PC-9 (cell line): ENCODE measurements around the gene GET3. TPM values are rescaled to one million over a fixed set of nuclear protein-coding genes. Genes with fewer than 3 reads are reported as not detected.

Experiments used
- BruUV-seq: library from RNA; stranded (reverse); fragments of 400-500 nt; replicated peaks from 2 replicates; lab custom pipeline; 2021; lab: Mats Ljungman, UMichigan
- CTCF ChIA-PET: fragments of 300-600 bp; sonication (Branson Sonifier 250); formaldehyde crosslinking; loops from one replicate; lab custom pipeline; 2022; ENCODE audit warnings: antibody characterized with exemption; lab: Charles Lee
- POLR2A ChIA-PET: fragments of 300-600 bp; sonication (Branson Sonifier 250); formaldehyde crosslinking; loops from one replicate; lab custom pipeline; 2022; ENCODE audit warnings: antibody characterized with exemption; ENCODE audit not compliant: unreplicated experiment; lab: Charles Lee
- DNase-seq, 2 experiments: peaks; one replicate each; pipeline versions ENCODE4 v3.0.0 to v3.0.0-alpha.2; 2015 to 2022; ENCODE audit warnings: mixed read lengths in 1 of 2
- H2AFZ ChIP-seq: fragments of 200-600 bp; sonication (generic); 2 replicates; pipeline ENCODE4 v1.8.1; 2017; ENCODE audit warnings: antibody characterized with exemption
- H3F3A ChIP-seq: fragments of 200-600 bp; sonication (generic); 2 replicates; pipeline ENCODE4 v1.8.1; 2017; ENCODE audit warnings: antibody characterized with exemption, mild to moderate bottlenecking, low read depth; ENCODE audit not compliant: insufficient read depth
- H3K27ac ChIP-seq: fragments of 200-600 bp; sonication (generic); 2 replicates; pipeline ENCODE4 v1.6.1; 2016; ENCODE audit warnings: mixed run types
- H3K27me3 ChIP-seq: fragments of 200-600 bp; sonication (generic); 2 replicates; pipeline ENCODE4 v1.6.1; 2016; ENCODE audit warnings: low read depth, mixed run types; ENCODE audit not compliant: insufficient read depth
- H3K36me3 ChIP-seq: fragments of 200-600 bp; sonication (generic); 2 replicates; pipeline ENCODE4 v1.6.1; 2016; ENCODE audit warnings: low read depth, mixed run types
- H3K4me1 ChIP-seq: fragments of 200-600 bp; sonication (generic); replicated peaks from 2 replicates; pipeline ENCODE4 v1.6.1; 2016; ENCODE audit warnings: mixed run types; ENCODE audit not compliant: insufficient read depth
- H3K4me2 ChIP-seq: fragments of 200-600 bp; sonication (generic); 2 replicates; pipeline ENCODE4 v1.6.1; 2017; ENCODE audit warnings: mixed run types
- H3K4me3 ChIP-seq: fragments of 200-600 bp; sonication (generic); 2 replicates; pipeline ENCODE4 v1.6.1; 2016; ENCODE audit warnings: mixed run types
- H3K79me2 ChIP-seq: fragments of 200-600 bp; sonication (generic); 2 replicates; pipeline ENCODE4 v1.6.1; 2017; ENCODE audit warnings: low read depth, mixed run types
- H3K9me2 ChIP-seq: fragments of 200-600 bp; sonication (generic); 2 replicates; pipeline ENCODE4 v1.8.1; 2017; ENCODE audit warnings: mild to moderate bottlenecking; ENCODE audit not compliant: insufficient read depth
- H3K9me3 ChIP-seq: fragments of 200-600 bp; sonication (generic); 2 replicates; pipeline ENCODE4 v1.8.1; 2016; ENCODE audit warnings: low read depth; ENCODE audit not compliant: insufficient read depth
- H4K20me1 ChIP-seq: fragments of 200-600 bp; sonication (generic); 2 replicates; pipeline ENCODE4 v1.8.1; 2017; ENCODE audit not compliant: insufficient read depth
- EZH2 ChIP-seq: fragments of 200-600 bp; sonication (generic); IDR thresholded peaks from 2 replicates; pipeline ENCODE4 v1.8.0; 2017; ENCODE audit warnings: antibody characterized with exemption, low read depth
- intact Hi-C: fragments of 100-400 bp; cut with micrococcal nuclease; formaldehyde crosslinking; loops from one replicate; pipeline ENCODE4 v1.10.0; 2022; ENCODE audit not compliant: unreplicated experiment
- total RNA-seq: library from RNA; stranded (reverse); gene quantifications from 2 replicates; pipeline ENCODE4 v1.2.3, GENCODE V29; 2021
- TF ChIP-seq, protein P1 (sequence below): fragments of 200-600 bp; sonication (generic); conservative IDR thresholded peaks from 2 replicates; pipeline ENCODE4 v1.6.1; 2017; ENCODE audit warnings: mixed run types, antibody characterized with exemption, mild to moderate bottlenecking, moderate library complexity

GET3 gene
- total RNA-seq, 1 experiment from 2014 or later, result 81.9 TPM

DNA sequence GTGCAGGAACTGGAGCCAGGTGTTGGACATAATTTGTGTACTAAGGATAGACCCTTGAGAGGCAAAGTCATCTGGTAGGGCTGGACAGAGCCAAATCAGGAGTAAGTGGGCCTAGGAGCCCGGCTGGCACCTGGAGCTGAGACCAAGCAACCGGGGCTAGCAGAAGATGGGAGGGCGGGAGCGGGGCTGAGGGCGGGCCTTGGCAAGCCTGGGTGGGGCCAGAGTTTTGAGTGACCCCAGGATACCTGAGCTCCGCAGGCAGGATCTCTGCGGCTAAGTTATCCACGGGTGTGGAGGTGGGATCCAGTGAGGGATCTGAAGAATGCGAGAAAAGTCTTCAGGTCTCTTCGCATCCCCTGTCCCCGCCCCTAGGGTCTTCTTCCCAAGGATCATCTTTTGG, 29.9 kb downstream of the GET3 start:
- ChIA-PET CTCF (interaction anchor here (0.6 to 0.7 kb wide), 2 partner anchors 34 to 51 kb away, joined by 4 to 13 read pairs; no protein-coding TSS in a partner anchor), POLR2A (no interaction called here)
- intact Hi-C loops, result loop anchor here (2.0 kb wide), 1 partner anchor 30 kb away; no protein-coding TSS in a partner anchor
- H2AFZ ChIP-seq, result no peak overlapping the region
- BruUV-seq, result no TSS peak
- TF ChIP-seq EZH2, result no peak
- TF ChIP-seq, protein P1, sequence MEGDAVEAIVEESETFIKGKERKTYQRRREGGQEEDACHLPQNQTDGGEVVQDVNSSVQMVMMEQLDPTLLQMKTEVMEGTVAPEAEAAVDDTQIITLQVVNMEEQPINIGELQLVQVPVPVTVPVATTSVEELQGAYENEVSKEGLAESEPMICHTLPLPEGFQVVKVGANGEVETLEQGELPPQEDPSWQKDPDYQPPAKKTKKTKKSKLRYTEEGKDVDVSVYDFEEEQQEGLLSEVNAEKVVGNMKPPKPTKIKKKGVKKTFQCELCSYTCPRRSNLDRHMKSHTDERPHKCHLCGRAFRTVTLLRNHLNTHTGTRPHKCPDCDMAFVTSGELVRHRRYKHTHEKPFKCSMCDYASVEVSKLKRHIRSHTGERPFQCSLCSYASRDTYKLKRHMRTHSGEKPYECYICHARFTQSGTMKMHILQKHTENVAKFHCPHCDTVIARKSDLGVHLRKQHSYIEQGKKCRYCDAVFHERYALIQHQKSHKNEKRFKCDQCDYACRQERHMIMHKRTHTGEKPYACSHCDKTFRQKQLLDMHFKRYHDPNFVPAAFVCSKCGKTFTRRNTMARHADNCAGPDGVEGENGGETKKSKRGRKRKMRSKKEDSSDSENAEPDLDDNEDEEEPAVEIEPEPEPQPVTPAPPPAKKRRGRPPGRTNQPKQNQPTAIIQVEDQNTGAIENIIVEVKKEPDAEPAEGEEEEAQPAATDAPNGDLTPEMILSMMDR, result no peak
- no peak for DNase-seq
- 0 out of 2 replicates have a peak, but pooled peaks cover 4% of the 10 kb centered on the region for H3K79me2 ChIP-seq
- H3K4me3 ChIP-seq, result no peak overlapping the region
- H3F3A ChIP-seq, result peaks cover 41% of the 10 kb centered on the region
- H3K4me2 ChIP-seq, result no peak overlapping the region
- no peaks in the 10 kb centered on the region for H3K9me3 ChIP-seq
- no peaks in the 10 kb centered on the region for H3K27me3 ChIP-seq
- H3K36me3 ChIP-seq, result peaks cover 16% of the 10 kb centered on the region; the same call in 1 of the 2 replicates
- no peaks in the 10 kb centered on the region for H3K4me1 ChIP-seq
- no peak overlapping the region for H3K27ac ChIP-seq
- H4K20me1 ChIP-seq, result peaks cover 3% of the 10 kb centered on the region; the same call in 1 of the 2 replicates
- no peaks in the 10 kb centered on the region for H3K9me2 ChIP-seq

DNA sequence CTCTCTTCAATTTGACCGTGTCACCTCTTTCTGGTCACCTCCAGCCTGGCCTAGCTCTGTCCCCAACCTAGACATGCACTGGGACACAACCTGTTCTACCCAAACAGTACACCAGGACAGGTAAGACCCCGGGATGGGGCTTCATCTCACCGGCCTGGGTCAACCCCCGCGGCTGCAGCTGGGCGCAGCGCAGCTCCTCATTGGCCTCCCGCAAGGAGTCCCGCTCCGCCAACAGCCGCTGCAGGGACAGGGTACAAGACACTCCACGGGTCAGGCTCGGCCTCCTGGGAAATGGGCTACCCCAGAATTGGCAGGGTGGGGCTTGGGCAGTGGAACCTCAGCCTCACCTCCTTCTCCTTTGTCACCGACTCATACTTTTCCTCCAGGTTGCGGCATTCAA, 30.4 kb downstream of the GET3 start:
- TF ChIP-seq, protein P1, result no peak
- no peak for TF ChIP-seq EZH2
- Histone ChIP-seq H3K36me3 (peaks cover 16% of the 10 kb centered on the region; the same call in 1 of the 2 replicates), H3F3A (peaks cover 37% of the 10 kb centered on the region), H3K9me2 (no peaks in the 10 kb centered on the region), H3K4me2 (no peak overlapping the region), H3K79me2 (peaks cover 8% of the 10 kb centered on the region; the same call in 1 of the 2 replicates), H3K9me3 (no peaks in the 10 kb centered on the region), H4K20me1 (peaks cover 3% of the 10 kb centered on the region; the same call in 1 of the 2 replicates), H3K4me1 (no peaks in the 10 kb centered on the region), H3K4me3 (no peak overlapping the region), H3K27me3 (no peaks in the 10 kb centered on the region), H3K27ac (no peak overlapping the region), H2AFZ (no peak overlapping the region)
- ChIA-PET CTCF (no interaction called here), POLR2A (no interaction called here)
- intact Hi-C loops, result loop anchor here (2.0 kb wide), 1 partner anchor 29 kb away; no protein-coding TSS in a partner anchor
- no TSS peak for BruUV-seq
- no peak for DNase-seq

DNA sequence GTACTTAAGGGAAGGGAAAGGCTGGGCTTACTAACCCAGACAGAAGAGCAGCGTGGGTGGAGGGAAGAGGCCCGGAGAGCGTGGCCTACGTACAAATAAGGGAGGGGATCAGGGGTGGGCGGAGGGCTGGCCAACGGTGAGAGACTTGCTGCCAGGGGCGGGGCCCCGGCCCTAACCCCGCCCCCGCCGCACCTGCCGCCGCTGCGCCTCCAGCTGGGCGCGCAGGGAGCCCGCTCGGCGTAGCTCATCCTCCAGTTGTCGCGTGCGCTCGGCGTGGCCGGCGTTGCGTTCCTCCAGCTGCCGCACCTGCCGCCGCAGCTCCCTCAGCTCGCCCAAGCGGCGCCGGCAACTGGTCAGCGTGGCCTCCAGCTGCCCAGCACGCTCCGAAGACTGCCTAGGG, 32.4 kb downstream of the GET3 start:
- no peak for DNase-seq
- no TSS peak for BruUV-seq
- no peak for TF ChIP-seq EZH2
- TF ChIP-seq, protein P1, result no peak

More for the DNA sequence above, 32.4 kb downstream of the GET3 start:
- H3K27ac ChIP-seq, result no peak overlapping the region
- intact Hi-C loops, result no loop called here
- no peak overlapping the region for H3K4me3 ChIP-seq
- no peak overlapping the region for H2AFZ ChIP-seq
- H3K27me3 ChIP-seq, result no peaks in the 10 kb centered on the region
- H3K79me2 ChIP-seq, result peaks cover 28% of the 10 kb centered on the region
- no peaks in the 10 kb centered on the region for H3K9me3 ChIP-seq
- H3K4me1 ChIP-seq, result peaks cover 16% of the 10 kb centered on the region
- ChIA-PET CTCF (interaction anchor here (0.6 kb wide), 1 partner anchor 58 kb away, joined by 6 read pairs; no protein-coding TSS in a partner anchor), POLR2A (no interaction called here)
- no peak overlapping the region for H3K4me2 ChIP-seq
- peaks cover 43% of the 10 kb centered on the region for H3F3A ChIP-seq
- H3K9me2 ChIP-seq, result no peaks in the 10 kb centered on the region
- H4K20me1 ChIP-seq, result peaks cover 3% of the 10 kb centered on the region; the same call in 1 of the 2 replicates
- H3K36me3 ChIP-seq, result peaks cover 13% of the 10 kb centered on the region; the same call in 1 of the 2 replicates
